HCT116 (cell line): ENCODE measurements around the gene NIBAN1. TPM values are rescaled to one million over a fixed set of nuclear protein-coding genes. Genes with fewer than 3 reads are reported as not detected.

Source experiments
- ATAC-seq: fragments of 200-7000 bp; cut with Tn5 transposase; 2 replicates; pipeline ENCODE4 v1.9.1; 2020; ENCODE audit warnings: mild to moderate bottlenecking, moderate library complexity
- BruUV-seq: library from RNA; stranded (reverse); fragments of 400-500 nt; replicated peaks from 2 replicates; lab custom pipeline; 2021; lab: Mats Ljungman, UMichigan
- CTCF ChIA-PET: fragments of 300-600 bp; sonication (Branson Sonifier 250); formaldehyde crosslinking; loops from one replicate; lab custom pipeline; 2021; ENCODE audit warnings: antibody characterized with exemption; lab: Charles Lee
- POLR2A ChIA-PET: fragments of 300-600, 350-600 bp; sonication (Branson Sonifier 250); formaldehyde crosslinking; loops from one replicate; lab custom pipeline; 2021; ENCODE audit warnings: antibody characterized with exemption; lab: Charles Lee
- RAD21 ChIA-PET, 2 experiments: fragments of 300-600 bp; sonication (Branson Sonifier 250); formaldehyde crosslinking; loops; one replicate each; lab custom pipeline; 2023; ENCODE audit warnings: low total read pairs in 2 of 2; ENCODE audit not compliant: uncharacterized antibody in 2 of 2, unreplicated experiment in 2 of 2, low non-redundant PET in 1 of 2; lab: Charles Lee
- DNase-seq: peaks from one replicate; pipeline ENCODE4 v3.0.0-alpha.2; 2010; ENCODE audit warnings: low read depth, low spot score
- H2AFZ ChIP-seq: fragments of 200-600 bp; shearing (Covaris generic), sonication (generic); 2 replicates; pipeline ENCODE4 v1.6.1; 2017; ENCODE audit warnings: low read depth, mixed run types, mixed read lengths, antibody characterized with exemption, low read length; ENCODE audit not compliant: poor library complexity, severe bottlenecking
- H3K27ac ChIP-seq: 2 replicates; pipeline ENCODE4 v1.5.1; 2012; ENCODE audit warnings: low read depth, low read length
- H3K27me3 ChIP-seq: fragments of 200-600 bp; sonication (generic); 2 replicates; pipeline ENCODE4 v1.6.1; 2016; ENCODE audit warnings: mixed run types, low read length, mixed read lengths; ENCODE audit not compliant: insufficient read depth
- H3K36me3 ChIP-seq, 2 experiments: fragments of 200-500 bp in 1 of 2; fragments of 200-600 bp in 1 of 2; sonication (Bioruptor generic) in 1 of 2; sonication (generic) in 1 of 2; 2 replicates each; pipeline versions ENCODE4 v1.5.1 to v1.6.1; 2014 to 2016; ENCODE audit warnings: low read length in 2 of 2, inconsistent platforms in 1 of 2, mixed read lengths in 1 of 2, mixed run types in 1 of 2; ENCODE audit not compliant: insufficient read depth in 2 of 2, control insufficient read depth in 1 of 2
- H3K4me1 ChIP-seq, 2 experiments: fragments of 200-600 bp in 1 of 2; sonication (generic) in 1 of 2; 2 replicates each; pipeline versions ENCODE4 v1.5.1 to v1.6.1; 2012 to 2017; ENCODE audit warnings: low read length in 2 of 2, inconsistent platforms in 1 of 2, mild to moderate bottlenecking in 1 of 2, mixed read lengths in 1 of 2, mixed run types in 1 of 2, moderate library complexity in 1 of 2; ENCODE audit not compliant: insufficient read depth in 2 of 2, control insufficient read depth in 1 of 2
- H3K4me2 ChIP-seq: fragments of 200-600 bp; sonication (generic); 2 replicates; pipeline ENCODE4 v1.6.1; 2017; ENCODE audit warnings: mixed run types, low read length, mixed read lengths
- H3K4me3 ChIP-seq, 2 experiments: fragments of 200-600 bp in 1 of 2; sonication (generic) in 1 of 2; replicated peaks in 1 of 2; 2 replicates each; pipeline ENCODE4 v1.5.1; 2011 to 2016; ENCODE audit warnings: low read length in 2 of 2, control low read depth in 1 of 2, low read depth in 1 of 2, mild to moderate bottlenecking in 1 of 2, mixed read lengths in 1 of 2, mixed run types in 1 of 2
- H3K79me2 ChIP-seq: fragments of 200-600 bp; sonication (generic); 2 replicates; pipeline ENCODE4 v1.6.1; 2017; ENCODE audit warnings: mild to moderate bottlenecking, mixed run types, low read length, moderate library complexity, mixed read lengths; ENCODE audit not compliant: insufficient read depth
- H3K9ac ChIP-seq: fragments of 200-600 bp; sonication (generic); 2 replicates; pipeline ENCODE4 v1.6.1; 2016; ENCODE audit warnings: low read length, mixed read lengths
- H3K9me2 ChIP-seq: fragments of 200-600 bp; sonication (generic), shearing (Covaris generic); 2 replicates; pipeline ENCODE4 v1.6.1; 2017; ENCODE audit warnings: mixed run types, mild to moderate bottlenecking, moderate library complexity; ENCODE audit not compliant: insufficient read depth
- H3K9me3 ChIP-seq, 2 experiments: fragments of 200-500 bp in 1 of 2; fragments of 200-600 bp in 1 of 2; sonication (Bioruptor generic) in 1 of 2; sonication (generic) in 1 of 2; 2 replicates each; pipeline ENCODE4 v1.6.1; 2014 to 2017; ENCODE audit warnings: low read length in 2 of 2, mixed read lengths in 2 of 2, inconsistent platforms in 1 of 2, low read depth in 1 of 2, mild to moderate bottlenecking in 1 of 2, mixed run types in 1 of 2, moderate library complexity in 1 of 2; ENCODE audit not compliant: control insufficient read depth in 1 of 2, insufficient read depth in 1 of 2
- H4K20me1 ChIP-seq: fragments of 200-600 bp; sonication (generic), shearing (Covaris generic); 2 replicates; pipeline ENCODE4 v1.6.1; 2017; ENCODE audit warnings: mixed run types, mild to moderate bottlenecking, moderate library complexity; ENCODE audit not compliant: insufficient read depth
- RAD21 ChIP-seq: IDR thresholded peaks from 2 replicates; pipeline ENCODE4 v1.6.1; 2012; ENCODE audit warnings: low read depth, mild to moderate bottlenecking
- REST ChIP-seq: IDR thresholded peaks from 2 replicates; pipeline ENCODE4 v1.6.1; 2012; ENCODE audit warnings: low read depth
- intact Hi-C: fragments of 100-400 bp; cut with micrococcal nuclease; formaldehyde crosslinking; loops from 2 replicates; pipeline ENCODE4 v1.10.0; 2022
- total RNA-seq: library from RNA; stranded (reverse); gene quantifications from one replicate; pipeline ENCODE4 v1.2.1, GENCODE V29; 2021; ENCODE audit not compliant: unreplicated experiment
- TF ChIP-seq, protein P1 (sequence below), 3 experiments: fragments of 200-600 bp in 1 of 3; sonication (generic) in 1 of 3; IDR thresholded peaks in 2 of 3; conservative IDR thresholded peaks in 1 of 3; 2 replicates each; pipeline ENCODE4 v1.5.1; 2012 to 2017; ENCODE audit warnings: low read depth in 2 of 3, low read length in 2 of 3, antibody characterized with exemption in 1 of 3, borderline replicate concordance in 1 of 3, control low read depth in 1 of 3, mild to moderate bottlenecking in 1 of 3, mixed read lengths in 1 of 3, mixed run types in 1 of 3, moderate library complexity in 1 of 3; ENCODE audit not compliant: insufficient read depth in 1 of 3

The NIBAN1 gene
- total RNA-seq, 1 experiment from 2014 or later = 10.3 TPM

DNA sequence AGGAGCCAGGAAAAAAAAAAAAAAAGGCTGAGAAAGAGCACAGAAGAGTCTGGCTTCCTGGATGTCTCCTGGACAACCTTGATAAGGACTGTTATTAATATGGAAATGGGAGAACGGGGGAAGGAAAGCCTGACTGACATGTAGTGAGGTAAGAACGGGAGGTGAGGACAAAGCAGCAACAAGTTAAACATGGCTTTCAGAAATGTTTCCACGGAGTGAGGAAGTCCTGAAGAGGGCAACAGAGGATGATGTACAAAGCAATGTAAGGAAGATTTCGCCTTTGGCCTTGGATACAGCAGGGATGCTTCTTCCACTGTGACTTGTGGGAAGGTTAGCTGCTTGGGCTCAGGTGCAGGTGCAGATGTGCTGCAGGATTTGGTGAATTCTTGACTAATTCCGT, 11.9 kb upstream of the NIBAN1 start:
- Histone ChIP-seq H3K27ac (no peak overlapping the region), H3K4me1 (no peaks in the 10 kb centered on the region), H3K9me2 (no peaks in the 10 kb centered on the region), H3K9ac (no peak overlapping the region)
- ChIA-PET POLR2A (no interaction called here), CTCF (interaction anchor here (1.0 to 1.4 kb wide), 3 partner anchors 181 to 184 kb away, joined by 3 to 11 read pairs (median 4); no protein-coding TSS in a partner anchor)
- ATAC-seq = no peak
- TF ChIP-seq REST (no peak), RAD21 (peak; percentile 57)
- TF ChIP-seq, protein P1, sequence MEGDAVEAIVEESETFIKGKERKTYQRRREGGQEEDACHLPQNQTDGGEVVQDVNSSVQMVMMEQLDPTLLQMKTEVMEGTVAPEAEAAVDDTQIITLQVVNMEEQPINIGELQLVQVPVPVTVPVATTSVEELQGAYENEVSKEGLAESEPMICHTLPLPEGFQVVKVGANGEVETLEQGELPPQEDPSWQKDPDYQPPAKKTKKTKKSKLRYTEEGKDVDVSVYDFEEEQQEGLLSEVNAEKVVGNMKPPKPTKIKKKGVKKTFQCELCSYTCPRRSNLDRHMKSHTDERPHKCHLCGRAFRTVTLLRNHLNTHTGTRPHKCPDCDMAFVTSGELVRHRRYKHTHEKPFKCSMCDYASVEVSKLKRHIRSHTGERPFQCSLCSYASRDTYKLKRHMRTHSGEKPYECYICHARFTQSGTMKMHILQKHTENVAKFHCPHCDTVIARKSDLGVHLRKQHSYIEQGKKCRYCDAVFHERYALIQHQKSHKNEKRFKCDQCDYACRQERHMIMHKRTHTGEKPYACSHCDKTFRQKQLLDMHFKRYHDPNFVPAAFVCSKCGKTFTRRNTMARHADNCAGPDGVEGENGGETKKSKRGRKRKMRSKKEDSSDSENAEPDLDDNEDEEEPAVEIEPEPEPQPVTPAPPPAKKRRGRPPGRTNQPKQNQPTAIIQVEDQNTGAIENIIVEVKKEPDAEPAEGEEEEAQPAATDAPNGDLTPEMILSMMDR (IDR thresholded peaks at IDR 0.05 in 2 of 3, conservative IDR thresholded peaks at IDR 0.05 in 1 of 3; ENCODE audit: borderline replicate concordance in 1 of 3, insufficient read depth in 1 of 3, low read depth in 2 of 3, low read length in 2 of 3) = peak in 1 of 3 experiments; percentile 33; a peak in 1 of 6 replicates
- TF ChIP-seq, all 23 proteins: peak for 2
- RAD21 ChIA-PET = no interaction called here
- H2AFZ ChIP-seq = no peak overlapping the region
- BruUV-seq = no TSS peak
- DNase-seq = no peak
- intact Hi-C loops = loop anchor here (1.0 to 10.0 kb wide), 3 partner anchors 171 to 689 kb away; partner anchors contain the start of genes SWT1 and TRMT1L
- no peaks in the 10 kb centered on the region for H3K79me2 ChIP-seq
- no peaks in the 10 kb centered on the region for H4K20me1 ChIP-seq
- H3K36me3 ChIP-seq = no peaks in the 10 kb centered on the region
- H3K4me3 ChIP-seq = no peak overlapping the region
- H3K9me3 ChIP-seq = no peaks in the 10 kb centered on the region
- no peak overlapping the region for H3K4me2 ChIP-seq
- H3K27me3 ChIP-seq = no peaks in the 10 kb centered on the region
